ENCODE results near the gene ZNF777. TPM values are rescaled to one million over a fixed set of nuclear protein-coding genes. Genes with fewer than 3 reads are reported as not detected.
"Not testable (repeated sequence)": the region's sequence is repeated elsewhere in the genome, so short reads cannot be mapped to it uniquely, and the experiment has no call there.

The ZNF777 gene
- total and polyA plus RNA-seq, 2 donors from 2014 or later, result 8.2 to 12.9 TPM

GRCh38 chr7:149414745-149415390 is 46.0 kb downstream of the ZNF777 start:
- H3K4me1 ChIP-seq (ENCODE audit: control insufficient read depth in 2 of 3, insufficient read depth in 2 of 3, low read depth in 1 of 3, low read length in 3 of 3), result peaks cover 0 to 2% (median 0%) of the 10 kb centered on the region in 3 donors
- intact Hi-C loops (cut with DNase I), result no loop called here
- H3K27me3 ChIP-seq (ENCODE audit: control insufficient read depth, insufficient read depth, low read length), result no peaks in the 10 kb centered on the region
- peak overlapping the region; percentile 33 to 58 (median 53) for H3K4me3 ChIP-seq (ENCODE audit: low read length in 3 of 3)
- DNase-seq (peak; percentile 80 to 88 (median 83)), FAIRE-seq (no peak)
- no peak for TF ChIP-seq CTCF (IDR thresholded peaks at IDR 0.05; ENCODE audit: borderline replicate concordance, extremely low read depth, insufficient read depth)
- no peaks in the 10 kb centered on the region for H3K36me3 ChIP-seq (ENCODE audit: control insufficient read depth in 2 of 3, insufficient read depth in 3 of 3, low read length in 3 of 3)
- H3K9ac ChIP-seq (ENCODE audit: low read length in 3 of 3), result peak overlapping the region in 1 of 3 donors; percentile 0
- no peak overlapping the region for H3K27ac ChIP-seq (ENCODE audit: low read depth in 2 of 2, low read length in 2 of 2)
- no peaks in the 10 kb centered on the region for H3K9me3 ChIP-seq (ENCODE audit: control insufficient read depth in 2 of 3, insufficient read depth in 1 of 3, low read length in 3 of 3)

- Histone ChIP-seq H3K9ac (ENCODE audit: low read length in 3 of 3) (no peak overlapping the region), H3K27ac (ENCODE audit: low read depth in 2 of 2, low read length in 2 of 2) (no peak overlapping the region), H3K4me1 (ENCODE audit: control insufficient read depth in 2 of 3, insufficient read depth in 2 of 3, low read depth in 1 of 3, low read length in 3 of 3) (peaks cover 0 to 2% (median 0%) of the 10 kb centered on the region in 3 donors), H3K27me3 (ENCODE audit: control insufficient read depth, insufficient read depth, low read length) (no peaks in the 10 kb centered on the region), H3K4me3 (ENCODE audit: low read length in 3 of 3) (no peak overlapping the region), H3K36me3 (ENCODE audit: control insufficient read depth in 2 of 3, insufficient read depth in 3 of 3, low read length in 3 of 3) (no peaks in the 10 kb centered on the region), H3K9me3 (ENCODE audit: control insufficient read depth in 2 of 3, insufficient read depth in 1 of 3, low read length in 3 of 3) (no peaks in the 10 kb centered on the region)
- DNase-seq (no peak), FAIRE-seq (no peak)
- intact Hi-C loops (cut with DNase I), result no loop called here
- TF ChIP-seq CTCF (IDR thresholded peaks at IDR 0.05; ENCODE audit: borderline replicate concordance, extremely low read depth, insufficient read depth), result no peak
Measured at GRCh38 chr7:149414171-149414570, 46.7 kb downstream of the ZNF777 start.

GRCh38 chr7:149413083-149413482 is 47.8 kb downstream of the ZNF777 start:
- H3K9ac ChIP-seq (ENCODE audit: low read length in 3 of 3); H3K9me3 ChIP-seq (ENCODE audit: control insufficient read depth in 2 of 3, insufficient read depth in 1 of 3, low read length in 3 of 3); intact Hi-C loops (cut with DNase I); H3K4me1 ChIP-seq (ENCODE audit: control insufficient read depth in 2 of 3, insufficient read depth in 2 of 3, low read depth in 1 of 3, low read length in 3 of 3); H3K27ac ChIP-seq (ENCODE audit: low read depth in 2 of 2, low read length in 2 of 2); H3K27me3 ChIP-seq (ENCODE audit: control insufficient read depth, insufficient read depth, low read length); H3K36me3 ChIP-seq (ENCODE audit: control insufficient read depth in 2 of 3, insufficient read depth in 3 of 3, low read length in 3 of 3); FAIRE-seq; DNase-seq; H3K4me3 ChIP-seq (ENCODE audit: low read length in 3 of 3): not testable (repeated sequence)

GRCh38 chr7:149409895-149410294 is 51.0 kb downstream of the ZNF777 start:
- FAIRE-seq, result no peak
- no peak for DNase-seq
- intact Hi-C loops (cut with DNase I), result no loop called here
- Histone ChIP-seq H3K4me3 (ENCODE audit: low read length in 3 of 3) (no peak overlapping the region), H3K9ac (ENCODE audit: low read length in 3 of 3) (no peak overlapping the region), H3K36me3 (ENCODE audit: control insufficient read depth in 2 of 3, insufficient read depth in 3 of 3, low read length in 3 of 3) (no peaks in the 10 kb centered on the region), H3K27ac (ENCODE audit: low read depth in 2 of 2, low read length in 2 of 2) (no peak overlapping the region), H3K27me3 (ENCODE audit: control insufficient read depth, insufficient read depth, low read length) (no peaks in the 10 kb centered on the region), H3K9me3 (ENCODE audit: control insufficient read depth in 2 of 3, insufficient read depth in 1 of 3, low read length in 3 of 3) (no peaks in the 10 kb centered on the region), H3K4me1 (ENCODE audit: control insufficient read depth in 2 of 3, insufficient read depth in 2 of 3, low read depth in 1 of 3, low read length in 3 of 3) (peaks cover 0 to 2% (median 0%) of the 10 kb centered on the region in 3 donors)
- no peak for TF ChIP-seq CTCF (IDR thresholded peaks at IDR 0.05; ENCODE audit: borderline replicate concordance, extremely low read depth, insufficient read depth)

Measured in kidney (tissue), 14 donors.